GM19452 (cell line): ENCODE data around the gene CTAGE9.

Source experiments
- ATAC-seq: cut with Tn5 transposase; IDR thresholded peaks from one replicate; pipeline ENCODE4 v1.9.1; 2021; ENCODE audit not compliant: unreplicated experiment

The CTAGE9 gene

GRCh38 chr6:131680868-131681267 lies 29.9 kb downstream of the CTAGE9 start:
- ATAC-seq, result no peak

- no peak for ATAC-seq
Observed at GRCh38 chr6:131678442-131678841, 32.4 kb downstream of the CTAGE9 start.

GRCh38 chr6:131673184-131673583 lies 37.6 kb downstream of the CTAGE9 start:
- ATAC-seq, result no peak

DNA sequence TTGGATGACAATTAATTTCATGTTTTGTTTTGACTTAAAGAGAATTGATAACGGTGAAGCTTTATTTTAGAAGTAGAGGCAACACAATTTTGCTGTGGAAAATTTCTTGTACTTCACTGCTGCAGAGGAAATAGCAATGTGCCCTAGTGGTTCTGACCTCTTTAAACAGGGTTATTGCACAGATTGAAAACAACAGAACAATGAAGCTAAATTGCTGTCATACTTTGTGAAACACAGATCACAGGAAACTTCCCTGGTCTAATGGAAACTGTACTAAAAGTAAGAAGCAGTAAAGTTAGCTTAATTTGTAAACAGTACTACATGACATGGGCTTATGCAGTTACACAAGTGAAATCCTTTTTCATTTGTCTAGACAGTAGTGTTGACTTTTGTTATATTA lies 40.9 kb downstream of the CTAGE9 start:
- no peak for ATAC-seq

DNA sequence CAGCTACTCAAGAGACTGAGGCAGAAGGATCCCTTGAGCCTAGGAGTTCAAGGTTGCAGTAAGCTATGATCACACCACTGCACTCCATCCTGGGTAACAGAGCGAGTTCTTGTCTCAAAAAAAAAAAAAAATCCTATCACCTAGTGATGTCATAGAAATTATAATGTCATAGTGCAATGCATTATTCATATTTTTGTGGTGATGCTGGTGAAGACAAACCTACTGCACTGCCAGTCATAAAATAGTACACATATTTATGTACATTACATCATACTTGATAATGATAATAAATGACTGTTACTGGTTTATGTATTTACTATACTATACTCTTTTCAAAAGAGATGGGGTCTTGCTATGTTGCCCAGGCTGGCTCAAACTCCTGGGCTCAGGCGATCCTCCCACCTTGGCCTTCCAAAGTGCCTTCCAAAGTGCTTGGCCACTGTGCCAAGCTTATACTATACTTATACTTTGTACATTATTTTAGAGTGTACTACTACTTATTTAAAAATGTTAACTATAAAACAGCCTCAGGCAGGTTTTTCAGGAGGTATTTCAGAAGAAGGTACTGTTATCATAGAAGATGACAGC lies 47.1 kb downstream of the CTAGE9 start:
- ATAC-seq, result no peak

- no peak for ATAC-seq
Observed at GRCh38 chr6:131660195-131660594, 50.6 kb downstream of the CTAGE9 start.
